ENCODE data around the gene PROSER3. TPM values are rescaled to one million over a fixed set of nuclear protein-coding genes. Genes with fewer than 3 reads are reported as not detected.

Gene PROSER3
- total RNA-seq, 2 experiments from 2014 or later = 17.2 to 66.1 TPM

- peaks cover 56% of the 10 kb centered on the region for H3K4me1 ChIP-seq (ENCODE audit: insufficient read depth, low read length, poor library complexity, severe bottlenecking)
- no peak for TF ChIP-seq EZH2phosphoT487 (IDR thresholded peaks at IDR 0.05; ENCODE audit: borderline replicate concordance, low read depth, low read length)
- TF ChIP-seq, protein P1, sequence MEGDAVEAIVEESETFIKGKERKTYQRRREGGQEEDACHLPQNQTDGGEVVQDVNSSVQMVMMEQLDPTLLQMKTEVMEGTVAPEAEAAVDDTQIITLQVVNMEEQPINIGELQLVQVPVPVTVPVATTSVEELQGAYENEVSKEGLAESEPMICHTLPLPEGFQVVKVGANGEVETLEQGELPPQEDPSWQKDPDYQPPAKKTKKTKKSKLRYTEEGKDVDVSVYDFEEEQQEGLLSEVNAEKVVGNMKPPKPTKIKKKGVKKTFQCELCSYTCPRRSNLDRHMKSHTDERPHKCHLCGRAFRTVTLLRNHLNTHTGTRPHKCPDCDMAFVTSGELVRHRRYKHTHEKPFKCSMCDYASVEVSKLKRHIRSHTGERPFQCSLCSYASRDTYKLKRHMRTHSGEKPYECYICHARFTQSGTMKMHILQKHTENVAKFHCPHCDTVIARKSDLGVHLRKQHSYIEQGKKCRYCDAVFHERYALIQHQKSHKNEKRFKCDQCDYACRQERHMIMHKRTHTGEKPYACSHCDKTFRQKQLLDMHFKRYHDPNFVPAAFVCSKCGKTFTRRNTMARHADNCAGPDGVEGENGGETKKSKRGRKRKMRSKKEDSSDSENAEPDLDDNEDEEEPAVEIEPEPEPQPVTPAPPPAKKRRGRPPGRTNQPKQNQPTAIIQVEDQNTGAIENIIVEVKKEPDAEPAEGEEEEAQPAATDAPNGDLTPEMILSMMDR (conservative IDR thresholded peaks at IDR 0.05; ENCODE audit: low read length) = no peak
- H4K20me1 ChIP-seq (ENCODE audit: insufficient read depth, low read length) = no peaks in the 10 kb centered on the region
- peak overlapping the region; percentile 17 for H3K27ac ChIP-seq (ENCODE audit: low read depth, low read length, poor library complexity, severe bottlenecking)
- peak overlapping the region; percentile 59 for H3K4me2 ChIP-seq (ENCODE audit: low read length)
- CTCF ChIA-PET (ENCODE audit: unreplicated experiment) = no interaction called here
- POLR2A ChIA-PET = interaction anchor here (0.6 to 1.1 kb wide), 3 partner anchors 8 to 35 kb away, joined by 3 to 6 read pairs (median 3); partner anchors contain the start of gene PSENEN
- peak overlapping the region; percentile 12; the same call in 1 of the 2 replicates for H2AFZ ChIP-seq (ENCODE audit: low read length)
- H3K4me3 ChIP-seq (ENCODE audit: low read depth, low read length, poor library complexity, severe bottlenecking) = peak overlapping the region; percentile 31
- H3K36me3 ChIP-seq (ENCODE audit: insufficient read depth, low read length) = no peaks in the 10 kb centered on the region
- intact Hi-C loops (cut with micrococcal nuclease; ENCODE audit: unreplicated experiment) = no loop called here
- H3K9me2 ChIP-seq (ENCODE audit: insufficient read depth, low read length) = no peaks in the 10 kb centered on the region
- no peaks in the 10 kb centered on the region for H3K79me2 ChIP-seq (ENCODE audit: insufficient read depth, low read depth, low read length)
- DNase-seq (ENCODE audit: low spot score) = peak; percentile 45
- BruUV-seq (replicated peaks) = no TSS peak
- H3K9me3 ChIP-seq (ENCODE audit: low read length) = no peaks in the 10 kb centered on the region
These were observed 46.9 kb upstream of the PROSER3 start for GRCh38 chr19:35710784-35711723.

GRCh38 chr19:35712567-35713505 is 45.1 kb upstream of the PROSER3 start:
- H3K4me1 ChIP-seq (ENCODE audit: insufficient read depth, low read length, poor library complexity, severe bottlenecking) = peaks cover 61% of the 10 kb centered on the region
- no peak overlapping the region for H3K27ac ChIP-seq (ENCODE audit: low read depth, low read length, poor library complexity, severe bottlenecking)

More at GRCh38 chr19:35712567-35713505, 45.1 kb upstream of the PROSER3 start:
- BruUV-seq (replicated peaks) = no TSS peak
- intact Hi-C loops (cut with micrococcal nuclease; ENCODE audit: unreplicated experiment) = no loop called here
- no peak overlapping the region for H3K4me3 ChIP-seq (ENCODE audit: low read depth, low read length, poor library complexity, severe bottlenecking)
- no peak for TF ChIP-seq EZH2phosphoT487 (IDR thresholded peaks at IDR 0.05; ENCODE audit: borderline replicate concordance, low read depth, low read length)
- TF ChIP-seq, protein P1 (conservative IDR thresholded peaks at IDR 0.05; ENCODE audit: low read length) = no peak
- no peak overlapping the region for H3K4me2 ChIP-seq (ENCODE audit: low read length)
- H3K9me3 ChIP-seq (ENCODE audit: low read length) = no peaks in the 10 kb centered on the region
- ChIA-PET CTCF (ENCODE audit: unreplicated experiment) (no interaction called here), POLR2A (no interaction called here)
- H3K36me3 ChIP-seq (ENCODE audit: insufficient read depth, low read length) = no peaks in the 10 kb centered on the region
- H2AFZ ChIP-seq (ENCODE audit: low read length) = no peak overlapping the region
- H3K9me2 ChIP-seq (ENCODE audit: insufficient read depth, low read length) = no peaks in the 10 kb centered on the region
- H4K20me1 ChIP-seq (ENCODE audit: insufficient read depth, low read length) = no peaks in the 10 kb centered on the region
- no peaks in the 10 kb centered on the region for H3K79me2 ChIP-seq (ENCODE audit: insufficient read depth, low read depth, low read length)
- DNase-seq (ENCODE audit: low spot score) = no peak

All from OCI-LY7 (cell line).